Activated CD4-positive, CD25-positive, alpha-beta regulatory T cell (primary cell): ENCODE results near the gene KLK7.

Source experiments
- DNase-seq, 4 experiments: peaks; one replicate each; lab custom pipeline; 2025; lab: John Stamatoyannopoulos, UW

Gene KLK7

GRCh38 chr19:50933640-50934039, 50.1 kb downstream of the KLK7 start:
- DNase-seq, result no peak

DNA sequence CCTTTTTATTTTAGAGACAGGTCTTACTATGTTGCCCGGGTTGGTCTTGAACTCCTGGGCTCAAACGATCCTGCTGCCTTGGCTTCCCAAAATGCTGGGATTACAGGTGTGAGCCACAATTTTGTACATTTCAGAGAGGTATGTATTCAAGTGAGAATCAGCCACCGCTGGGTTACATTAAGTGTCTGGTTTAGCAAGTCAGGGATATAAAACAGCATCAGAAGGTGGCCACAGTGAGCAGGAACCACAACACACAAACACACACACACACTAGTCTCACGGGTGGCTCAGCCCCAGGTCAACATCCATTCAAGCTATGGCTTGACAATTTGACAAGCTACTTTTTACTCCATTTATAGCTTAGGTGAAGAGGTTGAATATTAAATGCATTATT, 51.0 kb downstream of the KLK7 start:
- no peak for DNase-seq

DNA sequence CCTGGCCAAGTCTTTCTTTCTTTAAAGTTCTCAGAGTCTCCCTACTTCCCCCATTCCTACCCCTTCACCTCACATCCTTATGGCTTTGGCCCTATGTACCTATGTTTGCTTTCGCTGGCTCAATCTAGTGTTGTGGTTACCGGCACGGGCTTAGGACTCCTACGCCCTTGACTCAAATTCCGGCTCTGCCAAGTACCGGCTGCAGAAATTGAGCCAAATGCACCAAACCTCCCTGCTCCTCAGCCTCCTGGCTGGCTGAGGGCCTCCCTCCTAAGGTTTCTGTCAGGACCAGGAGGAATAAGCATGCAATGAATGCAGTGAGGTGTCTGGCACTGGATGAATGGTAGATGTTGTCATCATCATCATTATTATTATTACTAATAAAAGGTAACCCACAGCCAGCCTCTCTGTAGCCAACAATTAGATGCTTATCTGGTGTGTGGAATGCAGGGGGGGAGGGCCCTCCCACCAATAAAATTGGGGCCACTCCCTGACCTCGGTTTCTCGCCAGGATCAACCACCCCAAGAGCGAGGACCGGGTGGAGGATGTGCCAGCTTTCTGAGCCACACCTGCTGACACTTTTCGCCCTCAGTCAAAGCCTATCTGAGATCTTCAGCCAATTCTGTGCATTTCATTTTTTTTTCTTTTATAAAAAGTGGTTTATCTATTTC, 51.6 kb downstream of the KLK7 start:
- no peak for DNase-seq

GRCh38 chr19:50931023-50931422, 52.7 kb downstream of the KLK7 start:
- DNase-seq, result no peak

DNA sequence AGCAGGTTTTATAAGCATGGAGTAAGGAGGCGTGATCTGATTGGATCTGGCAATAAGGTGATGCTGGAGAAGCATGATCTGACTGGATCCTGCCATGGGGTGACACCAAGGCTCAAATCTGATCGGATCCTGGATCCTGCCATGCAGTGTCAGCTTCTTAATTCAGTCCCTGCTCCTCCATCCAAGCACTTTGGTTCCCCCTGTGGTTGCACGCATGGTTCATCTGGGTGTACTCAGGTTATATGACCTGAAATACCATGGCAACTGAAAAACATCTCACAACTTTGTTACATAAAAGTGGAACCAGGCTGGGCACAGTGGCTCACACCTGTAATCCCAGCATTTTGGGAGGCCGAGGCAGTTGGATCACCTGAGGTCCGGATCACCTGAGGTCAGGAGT, 54.9 kb downstream of the KLK7 start:
- DNase-seq, result no peak
